ENCODE data around the gene MICALL2.

Gene MICALL2

DNA sequence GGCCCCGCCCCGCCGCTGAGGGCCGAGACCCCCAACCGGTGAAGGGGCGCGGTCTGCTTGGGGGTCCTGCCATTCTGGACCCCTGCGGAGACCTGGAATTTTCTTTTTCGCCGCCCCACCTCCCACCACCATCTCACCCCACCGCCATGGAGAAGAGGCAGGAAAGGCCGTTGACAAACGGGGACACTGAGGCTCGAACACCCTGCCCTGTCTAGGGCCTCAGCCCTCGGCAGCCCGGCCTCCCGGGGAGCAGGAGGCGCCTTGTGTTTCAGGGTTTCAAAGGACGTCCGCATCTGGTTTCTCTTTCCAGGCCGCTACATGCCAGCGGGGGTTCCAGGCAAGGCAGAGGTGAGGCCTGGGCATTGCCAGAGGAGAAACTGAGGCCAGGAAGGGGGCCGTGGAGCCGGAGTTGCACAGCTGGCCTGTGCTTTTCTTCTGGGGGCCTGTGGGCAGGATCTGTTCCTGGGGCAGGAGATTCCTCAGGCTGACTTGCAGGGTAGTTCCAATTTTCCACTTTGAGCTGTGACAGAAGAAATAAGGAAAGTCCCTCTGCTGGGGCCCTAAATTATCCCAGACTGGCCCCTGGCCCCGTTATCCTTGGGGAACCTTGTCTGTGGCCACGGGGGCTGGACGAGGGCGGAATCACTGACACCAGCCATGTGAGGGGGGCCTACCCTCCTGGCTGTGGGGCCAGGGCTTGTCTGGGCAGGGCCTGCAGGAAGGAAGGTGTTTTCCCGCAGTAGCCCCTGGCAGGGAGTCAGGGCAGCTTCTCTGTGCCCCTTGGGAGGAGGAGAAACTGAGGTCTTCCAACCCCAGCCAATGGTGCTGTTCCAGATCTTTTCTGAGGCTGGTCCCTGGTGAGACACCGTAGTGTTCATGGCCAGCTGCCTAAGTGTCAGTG lies 900 bp upstream of the MICALL2 start:
- Histone ChIP-seq H3K27me3 (ENCODE audit: control insufficient read depth in 5 of 5, insufficient read depth in 4 of 5, low read length in 5 of 5) (no peaks in the 10 kb centered on the region), H3K4me1 (ENCODE audit: control insufficient read depth in 5 of 5, insufficient read depth in 5 of 5, low read length in 5 of 5) (peaks cover 13 to 66% (median 50%) of the 10 kb centered on the region in 5 donors), H3K27ac (ENCODE audit: low read depth, low read length) (peak overlapping the region; percentile 94), H3K9me3 (ENCODE audit: control insufficient read depth in 5 of 5, low read length in 5 of 5) (no peaks in the 10 kb centered on the region), H3K4me3 (ENCODE audit: low read depth in 1 of 5, low read length in 5 of 5) (peak overlapping the region; percentile 66 to 77 (median 73)), H3K9ac (ENCODE audit: low read length in 5 of 5) (peak overlapping the region; percentile 61 to 89 (median 79)), H3K36me3 (ENCODE audit: control insufficient read depth in 5 of 5, insufficient read depth in 5 of 5, low read length in 5 of 5) (no peaks in the 10 kb centered on the region)

DNA sequence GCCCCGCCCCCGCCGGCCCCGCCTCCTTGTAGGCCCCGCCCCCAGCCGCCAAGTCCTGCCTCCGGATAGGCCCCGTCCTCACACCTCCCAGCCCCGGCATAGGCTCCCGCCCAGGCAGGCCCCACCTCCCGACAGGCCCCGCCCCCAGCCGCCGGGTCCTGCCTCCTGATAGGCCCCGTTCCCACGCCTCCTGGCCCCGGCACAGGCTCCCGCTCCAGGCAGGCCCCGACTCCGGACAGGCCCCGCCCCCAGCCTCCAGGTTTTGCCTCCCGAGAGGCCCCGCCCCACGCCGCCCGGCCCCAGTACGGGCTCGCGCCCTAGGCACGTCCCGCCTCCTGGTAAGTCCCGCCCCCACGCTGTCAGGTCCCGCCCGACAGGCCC lies 232 bp upstream of the MICALL2 start:
- peaks cover 13 to 72% (median 50%) of the 10 kb centered on the region in 5 donors for H3K4me1 ChIP-seq (ENCODE audit: control insufficient read depth in 5 of 5, insufficient read depth in 5 of 5, low read length in 5 of 5)
- peak overlapping the region in 2 of 5 donors; percentile 90 to 95 for H3K4me3 ChIP-seq (ENCODE audit: low read depth in 1 of 5, low read length in 5 of 5)

DNA sequence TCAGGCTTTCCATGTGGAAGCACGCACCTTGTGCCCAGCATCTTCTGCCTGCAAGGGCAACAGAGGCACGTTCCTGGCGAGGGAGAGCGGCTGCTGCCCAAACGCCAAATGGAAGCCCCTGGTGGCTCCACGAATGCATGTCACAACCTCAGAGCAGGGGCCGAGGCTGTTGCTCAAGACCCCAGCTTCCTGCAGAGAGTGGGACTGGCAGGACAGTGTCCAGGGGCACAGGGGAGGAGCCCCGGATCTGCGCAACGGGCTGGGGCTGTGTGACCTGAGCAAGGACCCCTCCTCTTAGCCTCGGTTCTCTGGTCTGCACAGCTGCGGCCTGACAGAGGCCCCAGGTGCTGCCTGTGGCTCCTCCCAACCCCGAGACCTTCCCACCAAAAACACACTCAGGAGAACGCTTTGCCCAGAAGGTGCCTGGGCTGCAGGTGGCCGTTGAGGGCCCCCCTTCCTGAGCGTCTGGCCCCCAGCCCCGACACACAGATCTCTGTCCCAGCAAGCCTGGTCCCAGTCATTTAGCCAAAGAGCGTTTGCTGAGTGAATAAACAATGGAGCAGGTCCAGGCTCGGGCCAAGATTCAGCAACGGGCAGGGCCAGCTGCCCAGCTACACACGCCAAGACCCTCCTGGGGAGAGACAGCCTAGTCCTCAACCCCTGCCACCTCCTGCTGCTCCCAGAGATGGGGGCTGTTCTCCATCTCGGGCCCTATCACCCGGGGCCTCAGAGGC lies 1.2 kb downstream of the MICALL2 start:
- Histone ChIP-seq H3K4me1 (ENCODE audit: control insufficient read depth in 5 of 5, insufficient read depth in 5 of 5, low read length in 5 of 5) (peaks cover 13 to 74% (median 50%) of the 10 kb centered on the region in 5 donors), H3K27ac (ENCODE audit: low read depth, low read length) (peak overlapping the region; percentile 94), H3K9me3 (ENCODE audit: control insufficient read depth in 5 of 5, low read length in 5 of 5) (no peaks in the 10 kb centered on the region), H3K36me3 (ENCODE audit: control insufficient read depth in 5 of 5, insufficient read depth in 5 of 5, low read length in 5 of 5) (no peaks in the 10 kb centered on the region), H3K9ac (ENCODE audit: low read length in 5 of 5) (peak overlapping the region in 4 of 5 donors; percentile 64 to 86 (median 70)), H3K4me3 (ENCODE audit: low read depth in 1 of 5, low read length in 5 of 5) (peak overlapping the region in 4 of 5 donors; percentile 80 to 95 (median 87)), H3K27me3 (ENCODE audit: control insufficient read depth in 5 of 5, insufficient read depth in 4 of 5, low read length in 5 of 5) (no peaks in the 10 kb centered on the region)

More for the DNA sequence above, 232 bp upstream of the MICALL2 start:
- Histone ChIP-seq H3K9ac (ENCODE audit: low read length in 5 of 5) (no peak overlapping the region), H3K36me3 (ENCODE audit: control insufficient read depth in 5 of 5, insufficient read depth in 5 of 5, low read length in 5 of 5) (no peaks in the 10 kb centered on the region), H3K27ac (ENCODE audit: low read depth, low read length) (peak overlapping the region; percentile 94), H3K9me3 (ENCODE audit: control insufficient read depth in 5 of 5, low read length in 5 of 5) (no peaks in the 10 kb centered on the region), H3K27me3 (ENCODE audit: control insufficient read depth in 5 of 5, insufficient read depth in 4 of 5, low read length in 5 of 5) (no peaks in the 10 kb centered on the region)

DNA sequence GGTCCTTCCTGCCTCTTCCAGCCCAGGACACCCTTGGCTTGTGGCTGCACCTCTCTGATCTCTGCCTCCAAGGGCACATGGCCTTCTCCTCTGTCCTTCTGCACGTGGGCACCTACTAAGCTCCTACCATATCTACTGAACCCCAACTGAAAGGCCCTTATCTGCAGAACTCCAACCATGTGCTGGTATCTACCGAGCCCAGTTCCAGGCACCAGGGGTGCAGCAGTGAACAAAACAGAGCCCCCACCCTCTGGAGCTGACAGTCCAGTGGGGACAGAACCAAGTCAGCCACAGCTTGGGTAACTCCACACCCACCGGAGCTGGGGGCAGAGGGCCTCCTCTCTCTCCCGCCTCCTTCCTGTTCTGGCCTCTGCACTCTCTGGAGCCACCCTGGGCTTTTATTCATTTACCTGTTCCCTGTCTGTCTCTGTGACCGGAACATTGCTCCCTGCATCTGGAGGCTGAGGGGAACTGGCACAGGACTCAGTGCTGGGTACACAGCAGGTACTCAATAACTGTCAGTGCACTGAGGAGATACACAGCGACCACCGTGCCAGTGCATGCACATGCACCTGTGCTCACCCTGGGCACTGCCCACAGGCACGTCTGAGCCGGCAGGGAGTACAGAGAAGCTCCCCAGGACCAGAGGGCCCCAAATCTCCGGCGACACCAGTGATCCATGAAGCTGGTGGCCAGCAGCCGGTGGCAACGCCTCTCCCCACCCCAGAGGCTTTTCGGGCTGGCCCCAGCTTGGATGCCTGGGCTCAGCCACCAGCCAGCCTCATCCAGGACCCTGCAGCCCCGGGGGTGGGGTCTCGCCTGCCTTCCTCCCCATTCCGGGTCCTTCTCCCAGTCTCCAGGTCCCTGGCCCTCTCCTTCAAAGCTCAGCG lies 2.0 kb downstream of the MICALL2 start:
- no peaks in the 10 kb centered on the region for H3K36me3 ChIP-seq (ENCODE audit: control insufficient read depth in 5 of 5, insufficient read depth in 5 of 5, low read length in 5 of 5)
- H3K27ac ChIP-seq (ENCODE audit: low read depth, low read length) = no peak overlapping the region
- no peaks in the 10 kb centered on the region for H3K9me3 ChIP-seq (ENCODE audit: control insufficient read depth in 5 of 5, low read length in 5 of 5)
- H3K9ac ChIP-seq (ENCODE audit: low read length in 5 of 5) = peak overlapping the region in 1 of 5 donors; percentile 68
- no peaks in the 10 kb centered on the region for H3K27me3 ChIP-seq (ENCODE audit: control insufficient read depth in 5 of 5, insufficient read depth in 4 of 5, low read length in 5 of 5)
- peaks cover 13 to 73% (median 49%) of the 10 kb centered on the region in 5 donors for H3K4me1 ChIP-seq (ENCODE audit: control insufficient read depth in 5 of 5, insufficient read depth in 5 of 5, low read length in 5 of 5)
- H3K4me3 ChIP-seq (ENCODE audit: low read depth in 1 of 5, low read length in 5 of 5) = peak overlapping the region in 4 of 5 donors; percentile 4 to 95 (median 87)

DNA sequence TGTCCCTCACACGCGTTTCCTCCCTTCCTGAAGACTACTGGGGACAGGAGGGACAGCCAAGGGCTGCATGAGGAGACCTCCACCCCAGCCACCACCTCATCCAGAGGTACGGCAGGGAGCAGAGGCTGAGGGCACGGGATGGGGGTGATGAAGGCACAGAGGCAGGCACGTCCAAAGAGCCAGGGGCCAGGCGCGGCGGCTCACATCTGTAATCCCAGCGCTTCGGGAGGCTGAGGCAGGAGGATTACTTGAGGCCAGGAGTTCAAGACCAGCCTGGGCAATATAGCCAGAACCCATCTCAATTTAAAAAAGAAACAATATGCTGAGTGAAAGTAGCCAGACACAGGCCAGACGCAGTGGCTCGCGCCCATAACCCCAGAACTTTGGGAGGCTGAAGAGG lies 3.3 kb downstream of the MICALL2 start:
- H3K4me1 ChIP-seq (ENCODE audit: control insufficient read depth in 5 of 5, insufficient read depth in 5 of 5, low read length in 5 of 5) = peaks cover 11 to 63% (median 36%) of the 10 kb centered on the region in 5 donors
- H3K9ac ChIP-seq (ENCODE audit: low read length in 5 of 5) = no peak overlapping the region
- no peak overlapping the region for H3K27ac ChIP-seq (ENCODE audit: low read depth, low read length)
- H3K4me3 ChIP-seq (ENCODE audit: low read depth in 1 of 5, low read length in 5 of 5) = peak overlapping the region in 2 of 5 donors; percentile 2 to 30
- H3K36me3 ChIP-seq (ENCODE audit: control insufficient read depth in 5 of 5, insufficient read depth in 5 of 5, low read length in 5 of 5) = no peaks in the 10 kb centered on the region
- no peaks in the 10 kb centered on the region for H3K9me3 ChIP-seq (ENCODE audit: control insufficient read depth in 5 of 5, low read length in 5 of 5)
- no peaks in the 10 kb centered on the region for H3K27me3 ChIP-seq (ENCODE audit: control insufficient read depth in 5 of 5, insufficient read depth in 4 of 5, low read length in 5 of 5)

DNA sequence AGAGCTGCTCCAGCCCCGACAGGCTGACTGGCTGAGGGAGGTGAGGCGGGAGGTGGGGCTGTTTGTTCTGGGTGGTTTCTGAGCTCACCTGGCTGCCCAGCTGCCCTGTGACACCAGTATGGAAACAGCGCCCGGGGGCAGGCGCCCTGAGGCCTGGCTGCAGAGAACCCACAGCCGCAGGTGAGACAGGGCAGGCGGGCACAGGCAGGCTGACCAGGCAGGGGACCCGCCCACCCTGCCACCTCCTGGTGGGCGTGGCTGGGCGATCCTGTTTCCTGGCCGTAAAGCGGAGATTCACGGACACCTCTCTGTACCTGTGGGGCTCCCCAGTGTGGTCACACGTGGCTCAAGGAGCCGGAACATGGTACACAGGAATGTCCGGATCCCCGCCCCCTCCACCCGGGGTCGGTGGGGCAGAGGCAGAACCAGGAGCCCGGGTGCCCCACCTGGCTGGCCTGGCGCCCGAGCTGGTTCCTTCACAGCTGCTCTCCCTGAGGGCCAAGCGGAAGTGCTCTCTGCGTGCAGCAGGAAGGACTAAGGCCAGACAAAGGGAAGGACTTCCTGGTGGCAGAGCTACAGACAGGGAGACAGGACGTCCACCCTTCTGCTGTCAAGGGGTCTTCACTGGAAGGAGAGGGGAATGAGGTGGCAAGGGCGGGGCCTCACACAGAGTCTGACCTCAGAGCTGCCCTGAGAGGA lies 3.9 kb downstream of the MICALL2 start:
- no peaks in the 10 kb centered on the region for H3K27me3 ChIP-seq (ENCODE audit: control insufficient read depth in 5 of 5, insufficient read depth in 4 of 5, low read length in 5 of 5)

DNA sequence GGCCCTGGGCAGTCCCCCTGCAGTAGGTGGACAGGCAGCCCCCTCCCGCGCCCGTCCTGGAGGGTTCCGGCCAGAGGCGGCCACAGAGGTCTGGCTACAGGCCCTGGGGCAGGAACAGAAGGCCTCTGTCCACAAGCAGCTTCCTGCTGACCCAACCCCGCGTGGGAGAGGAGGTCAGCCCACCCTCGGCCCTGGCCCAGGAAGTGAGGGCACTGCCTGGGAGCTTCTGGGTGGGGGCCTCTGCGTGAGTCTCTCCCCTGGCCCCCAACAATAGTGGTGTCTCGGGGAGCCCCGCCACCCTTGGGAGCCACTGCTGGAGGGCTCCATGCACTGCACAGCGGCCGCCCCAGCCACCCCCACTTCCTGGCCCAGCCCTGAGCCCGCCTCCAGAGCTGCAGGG lies 4.7 kb downstream of the MICALL2 start:
- no peak overlapping the region for H3K27ac ChIP-seq (ENCODE audit: low read depth, low read length)
- no peaks in the 10 kb centered on the region for H3K9me3 ChIP-seq (ENCODE audit: control insufficient read depth in 5 of 5, low read length in 5 of 5)
- H3K4me1 ChIP-seq (ENCODE audit: control insufficient read depth in 5 of 5, insufficient read depth in 5 of 5, low read length in 5 of 5) = peaks cover 3 to 52% (median 24%) of the 10 kb centered on the region in 5 donors
- H3K9ac ChIP-seq (ENCODE audit: low read length in 5 of 5) = no peak overlapping the region
- no peaks in the 10 kb centered on the region for H3K36me3 ChIP-seq (ENCODE audit: control insufficient read depth in 5 of 5, insufficient read depth in 5 of 5, low read length in 5 of 5)
- peak overlapping the region in 1 of 5 donors; percentile 24 for H3K4me3 ChIP-seq (ENCODE audit: low read depth in 1 of 5, low read length in 5 of 5)
- no peaks in the 10 kb centered on the region for H3K27me3 ChIP-seq (ENCODE audit: control insufficient read depth in 5 of 5, insufficient read depth in 4 of 5, low read length in 5 of 5)

More for the DNA sequence above, 3.9 kb downstream of the MICALL2 start:
- Histone ChIP-seq H3K4me1 (ENCODE audit: control insufficient read depth in 5 of 5, insufficient read depth in 5 of 5, low read length in 5 of 5) (peaks cover 7 to 58% (median 31%) of the 10 kb centered on the region in 5 donors), H3K4me3 (ENCODE audit: low read depth in 1 of 5, low read length in 5 of 5) (peak overlapping the region in 2 of 5 donors; percentile 16 to 30), H3K9ac (ENCODE audit: low read length in 5 of 5) (peak overlapping the region in 1 of 5 donors; percentile 20), H3K36me3 (ENCODE audit: control insufficient read depth in 5 of 5, insufficient read depth in 5 of 5, low read length in 5 of 5) (no peaks in the 10 kb centered on the region), H3K27ac (ENCODE audit: low read depth, low read length) (no peak overlapping the region), H3K9me3 (ENCODE audit: control insufficient read depth in 5 of 5, low read length in 5 of 5) (no peaks in the 10 kb centered on the region)

DNA sequence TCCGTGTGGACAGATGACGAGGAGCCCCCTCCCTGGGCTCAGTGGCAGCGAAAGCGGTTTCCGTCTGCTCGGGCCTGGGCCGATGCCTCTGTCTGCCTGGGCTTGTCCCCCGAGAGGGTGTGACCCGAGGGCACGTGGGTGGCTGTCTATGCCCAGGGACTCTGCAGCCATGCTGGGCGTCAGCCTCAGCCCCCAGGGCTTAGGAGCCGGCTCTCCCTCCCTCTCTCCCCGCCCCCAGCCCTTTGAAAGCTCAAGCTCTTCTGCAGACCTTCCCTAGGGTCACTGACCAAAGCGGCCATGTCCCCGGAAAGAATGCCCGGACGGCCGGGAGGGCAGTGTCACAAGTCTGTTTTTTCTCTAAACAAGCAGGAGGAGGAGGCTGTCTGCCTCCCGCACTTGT lies 7.1 kb downstream of the MICALL2 start:
- no peak overlapping the region for H3K4me3 ChIP-seq (ENCODE audit: low read depth in 1 of 5, low read length in 5 of 5)
- no peaks in the 10 kb centered on the region for H3K9me3 ChIP-seq (ENCODE audit: control insufficient read depth in 5 of 5, low read length in 5 of 5)
- H3K9ac ChIP-seq (ENCODE audit: low read length in 5 of 5) = no peak overlapping the region
- H3K27ac ChIP-seq (ENCODE audit: low read depth, low read length) = no peak overlapping the region
- H3K36me3 ChIP-seq (ENCODE audit: control insufficient read depth in 5 of 5, insufficient read depth in 5 of 5, low read length in 5 of 5) = no peaks in the 10 kb centered on the region
- H3K4me1 ChIP-seq (ENCODE audit: control insufficient read depth in 5 of 5, insufficient read depth in 5 of 5, low read length in 5 of 5) = peaks cover 3 to 40% (median 11%) of the 10 kb centered on the region in 5 donors
- no peaks in the 10 kb centered on the region for H3K27me3 ChIP-seq (ENCODE audit: control insufficient read depth in 5 of 5, insufficient read depth in 4 of 5, low read length in 5 of 5)

DNA sequence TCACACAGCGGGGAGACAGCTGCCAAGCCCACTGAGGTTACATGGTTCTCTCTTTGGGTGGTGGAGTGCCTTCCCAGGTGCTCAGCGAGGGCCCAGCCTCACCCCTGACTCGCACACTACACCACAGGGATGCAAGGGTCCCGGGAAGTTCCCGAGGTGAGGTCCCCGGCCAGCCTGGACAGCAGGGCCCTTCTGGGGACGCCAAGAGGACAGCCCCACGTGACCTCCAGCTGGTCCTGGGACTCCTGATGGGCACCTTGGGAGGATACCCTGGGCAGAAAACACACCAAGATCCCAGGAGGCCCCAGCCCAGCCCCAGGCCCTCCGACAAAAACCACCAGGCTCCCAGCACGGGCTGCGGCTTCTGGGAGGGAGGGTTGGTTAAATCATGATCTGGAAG lies 8.3 kb downstream of the MICALL2 start:
- Histone ChIP-seq H3K4me1 (ENCODE audit: control insufficient read depth in 5 of 5, insufficient read depth in 5 of 5, low read length in 5 of 5) (peaks cover 3 to 35% (median 10%) of the 10 kb centered on the region in 5 donors), H3K27me3 (ENCODE audit: control insufficient read depth in 5 of 5, insufficient read depth in 4 of 5, low read length in 5 of 5) (no peaks in the 10 kb centered on the region), H3K4me3 (ENCODE audit: low read depth in 1 of 5, low read length in 5 of 5) (no peak overlapping the region), H3K36me3 (ENCODE audit: control insufficient read depth in 5 of 5, insufficient read depth in 5 of 5, low read length in 5 of 5) (no peaks in the 10 kb centered on the region), H3K9me3 (ENCODE audit: control insufficient read depth in 5 of 5, low read length in 5 of 5) (no peaks in the 10 kb centered on the region), H3K27ac (ENCODE audit: low read depth, low read length) (no peak overlapping the region), H3K9ac (ENCODE audit: low read length in 5 of 5) (no peak overlapping the region)

All from subcutaneous abdominal adipose tissue (tissue), 5 donors.